ENCODE results near the gene HLA-DPB1.

Gene HLA-DPB1

GRCh38 chr6:33075568-33076405 is at the start of gene HLA-DPB1:
Gene HLA-DPB1 (plus strand): TSS chr6:33075990. CDS start chr6:33076042, 52 bp downstream.
- POLR2A ChIA-PET = interaction anchor here (0.6 to 1.4 kb wide), 13 partner anchors 8 to 248 kb away, joined by 3 to 15 read pairs (median 4); partner anchors contain the start of gene ZBTB22
- peak; percentile 86 for DNase-seq (ENCODE audit: extremely low spot score)
- TF ChIP-seq CTCF (IDR thresholded peaks at IDR 0.05; ENCODE audit: control extremely low read depth, extremely low read depth, low read depth, missing control alignments) = no peak
- CTCF ChIA-PET = interaction anchor here (0.7 to 2.3 kb wide), 13 partner anchors 14 to 173 kb away, joined by 3 to 15 read pairs (median 6); partner anchors contain the start of gene HLA-DOA

GRCh38 chr6:33028220-33028849 is 47.5 kb upstream of the HLA-DPB1 start:
- no peak for TF ChIP-seq CTCF (IDR thresholded peaks at IDR 0.05; ENCODE audit: control extremely low read depth, extremely low read depth, low read depth, missing control alignments)
- ChIA-PET POLR2A (interaction anchor here (0.9 to 2.1 kb wide), 9 partner anchors 9 to 57 kb away, joined by 3 to 23 read pairs (median 4); partner anchors contain the start of genes HLA-DPA1 and HLA-DPB1), CTCF (interaction anchor here (0.8 to 8.2 kb wide), 10 partner anchors 12 to 48 kb away, joined by 3 to 75 read pairs (median 6); partner anchors contain the start of genes HLA-DPA1 and HLA-DPB1)
- DNase-seq (ENCODE audit: extremely low spot score) = no peak

- ChIA-PET POLR2A (interaction anchor here (0.9 to 2.1 kb wide), 10 partner anchors 10 to 85 kb away, joined by 3 to 23 read pairs (median 4); partner anchors contain the start of genes HLA-DPA1 and HLA-DPB1), CTCF (interaction anchor here (0.5 to 8.2 kb wide), 12 partner anchors 12 to 144 kb away, joined by 3 to 75 read pairs (median 4); partner anchors contain the start of genes HLA-DPA1 and HLA-DPB1)
- DNase-seq (ENCODE audit: extremely low spot score) = peak; percentile 64
- TF ChIP-seq CTCF (IDR thresholded peaks at IDR 0.05; ENCODE audit: control extremely low read depth, extremely low read depth, low read depth, missing control alignments) = peak; percentile 19
Observed at GRCh38 chr6:33029328-33030184, 46.2 kb upstream of the HLA-DPB1 start.

GRCh38 chr6:33030245-33030644 is 45.5 kb upstream of the HLA-DPB1 start:
- POLR2A ChIA-PET = interaction anchor here (1.3 to 1.5 kb wide), 2 partner anchors 45 to 58 kb away, joined by 12 to 23 read pairs; partner anchors contain the start of gene HLA-DPB1
- TF ChIP-seq CTCF (IDR thresholded peaks at IDR 0.05; ENCODE audit: control extremely low read depth, extremely low read depth, low read depth, missing control alignments) = no peak
- no peak for DNase-seq (ENCODE audit: extremely low spot score)
- CTCF ChIA-PET = interaction anchor here (1.1 to 8.2 kb wide), 5 partner anchors 14 to 46 kb away, joined by 4 to 75 read pairs (median 9); partner anchors contain the start of genes HLA-DPA1 and HLA-DPB1

- DNase-seq (ENCODE audit: extremely low spot score) = no peak
- ChIA-PET CTCF (no interaction called here), POLR2A (no interaction called here)
Observed at GRCh38 chr6:33034554-33034953, 41.2 kb upstream of the HLA-DPB1 start.

More at GRCh38 chr6:33034554-33034953, 41.2 kb upstream of the HLA-DPB1 start:
- no peak for TF ChIP-seq CTCF (IDR thresholded peaks at IDR 0.05; ENCODE audit: control extremely low read depth, extremely low read depth, low read depth, missing control alignments)
